A673 (cell line): ENCODE data around the gene OR2H1. TPM values are rescaled to one million over a fixed set of nuclear protein-coding genes. Genes with fewer than 3 reads are reported as not detected.

Experiments used
- BruUV-seq: library from RNA; stranded (reverse); fragments of 400-500 nt; replicated peaks from 2 replicates; lab custom pipeline; 2021; lab: Mats Ljungman, UMichigan
- CTCF ChIA-PET: fragments of 300-600 bp; sonication (Branson Sonifier 250); formaldehyde crosslinking; loops from one replicate; lab custom pipeline; 2022; ENCODE audit warnings: antibody characterized with exemption; lab: Charles Lee
- POLR2A ChIA-PET: fragments of 300-600 bp; sonication (Branson Sonifier 250); formaldehyde crosslinking; loops from one replicate; lab custom pipeline; 2022; ENCODE audit warnings: antibody characterized with exemption; ENCODE audit not compliant: low non-redundant PET; lab: Charles Lee
- DNase-seq: peaks from one replicate; pipeline ENCODE4 v3.0.0-alpha.2; 2015; ENCODE audit warnings: low spot score
- H3K27ac ChIP-seq: fragments of 200-600 bp; sonication (generic); 2 replicates; pipeline ENCODE4 v1.5.1; 2016; ENCODE audit warnings: mixed run types, low read depth, mild to moderate bottlenecking, mixed read lengths, antibody characterized with exemption, low read length; ENCODE audit not compliant: poor library complexity, severe bottlenecking
- H3K27me3 ChIP-seq: fragments of 200-600 bp; sonication (generic); replicated peaks from 2 replicates; pipeline ENCODE4 v1.6.1; 2017; ENCODE audit warnings: mixed run types, low read depth, mild to moderate bottlenecking, mixed read lengths, antibody characterized with exemption, low read length; ENCODE audit not compliant: insufficient read depth, poor library complexity
- H3K36me3 ChIP-seq: fragments of 200-600 bp; sonication (generic); 2 replicates; pipeline ENCODE4 v1.6.1; 2016; ENCODE audit warnings: mixed run types, mild to moderate bottlenecking, mixed read lengths, antibody characterized with exemption, low read length; ENCODE audit not compliant: insufficient read depth, poor library complexity, severe bottlenecking
- H3K4me1 ChIP-seq: fragments of 200-600 bp; sonication (generic); 2 replicates; pipeline ENCODE4 v1.6.1; 2017; ENCODE audit warnings: mixed run types, mild to moderate bottlenecking, mixed read lengths, antibody characterized with exemption, low read length; ENCODE audit not compliant: insufficient read depth, poor library complexity, severe bottlenecking
- H3K4me3 ChIP-seq: fragments of 200-600 bp; sonication (generic); 2 replicates; pipeline ENCODE4 v1.5.1; 2016; ENCODE audit warnings: low read depth, mixed run types, mild to moderate bottlenecking, mixed read lengths, low read length; ENCODE audit not compliant: poor library complexity, severe bottlenecking
- H3K9me3 ChIP-seq: fragments of 200-600 bp; sonication (generic); 2 replicates; pipeline ENCODE4 v1.6.1; 2016; ENCODE audit warnings: mixed run types, low read depth, mild to moderate bottlenecking, mixed read lengths, antibody characterized with exemption, low read length; ENCODE audit not compliant: poor library complexity, severe bottlenecking
- EZH2 ChIP-seq: fragments of 200-600 bp; sonication (generic); IDR thresholded peaks from 2 replicates; pipeline ENCODE4 v1.6.1; 2017; ENCODE audit warnings: borderline replicate concordance, low read depth, mild to moderate bottlenecking, mixed read lengths, antibody characterized with exemption, low read length; ENCODE audit not compliant: poor library complexity, severe bottlenecking
- intact Hi-C: fragments of 100-400 bp; cut with micrococcal nuclease; formaldehyde crosslinking; loops from one replicate; pipeline ENCODE4 v1.10.0; 2022; ENCODE audit not compliant: unreplicated experiment
- total RNA-seq: library from RNA; stranded (reverse); gene quantifications from 2 replicates; pipeline ENCODE4 v1.2.3, GENCODE V29; 2021
- TF ChIP-seq, protein P1 (sequence below): fragments of 300-800, 200-600 bp; sonication (generic); conservative IDR thresholded peaks from 2 replicates; pipeline ENCODE4 v1.5.1; 2017; ENCODE audit warnings: low read depth, mild to moderate bottlenecking, antibody characterized with exemption, low read length, moderate library complexity, mixed read lengths

Gene OR2H1
- total RNA-seq, 1 experiment from 2014 or later: not detected

DNA sequence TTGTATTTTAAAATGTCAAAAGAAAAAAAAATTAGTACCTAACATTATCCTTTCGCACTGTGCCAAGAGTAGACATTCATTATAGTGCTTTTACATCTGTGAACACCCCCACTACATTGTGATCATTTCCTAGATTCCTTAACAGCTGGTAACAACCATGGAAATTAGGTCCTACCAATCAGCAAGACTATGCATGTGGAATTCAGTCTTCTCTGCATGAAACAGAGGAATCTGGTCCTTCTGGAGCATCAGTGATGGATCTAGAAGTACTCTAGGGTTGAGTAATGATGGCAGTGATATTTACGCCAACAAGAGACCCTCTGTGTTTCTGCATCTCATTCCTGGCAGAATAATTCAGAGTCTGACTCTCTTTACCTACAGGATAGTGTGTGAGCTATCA is 32.8 kb upstream of the OR2H1 start:
- Histone ChIP-seq H3K27ac (no peak overlapping the region), H3K4me3 (no peak overlapping the region), H3K9me3 (peaks cover 6% of the 10 kb centered on the region), H3K4me1 (no peaks in the 10 kb centered on the region), H3K27me3 (peaks cover 23% of the 10 kb centered on the region), H3K36me3 (no peaks in the 10 kb centered on the region)
- POLR2A ChIA-PET: no interaction called here
- no TSS peak for BruUV-seq
- CTCF ChIA-PET: no interaction called here
- intact Hi-C loops: no loop called here
- DNase-seq: no peak
- TF ChIP-seq, protein P1, sequence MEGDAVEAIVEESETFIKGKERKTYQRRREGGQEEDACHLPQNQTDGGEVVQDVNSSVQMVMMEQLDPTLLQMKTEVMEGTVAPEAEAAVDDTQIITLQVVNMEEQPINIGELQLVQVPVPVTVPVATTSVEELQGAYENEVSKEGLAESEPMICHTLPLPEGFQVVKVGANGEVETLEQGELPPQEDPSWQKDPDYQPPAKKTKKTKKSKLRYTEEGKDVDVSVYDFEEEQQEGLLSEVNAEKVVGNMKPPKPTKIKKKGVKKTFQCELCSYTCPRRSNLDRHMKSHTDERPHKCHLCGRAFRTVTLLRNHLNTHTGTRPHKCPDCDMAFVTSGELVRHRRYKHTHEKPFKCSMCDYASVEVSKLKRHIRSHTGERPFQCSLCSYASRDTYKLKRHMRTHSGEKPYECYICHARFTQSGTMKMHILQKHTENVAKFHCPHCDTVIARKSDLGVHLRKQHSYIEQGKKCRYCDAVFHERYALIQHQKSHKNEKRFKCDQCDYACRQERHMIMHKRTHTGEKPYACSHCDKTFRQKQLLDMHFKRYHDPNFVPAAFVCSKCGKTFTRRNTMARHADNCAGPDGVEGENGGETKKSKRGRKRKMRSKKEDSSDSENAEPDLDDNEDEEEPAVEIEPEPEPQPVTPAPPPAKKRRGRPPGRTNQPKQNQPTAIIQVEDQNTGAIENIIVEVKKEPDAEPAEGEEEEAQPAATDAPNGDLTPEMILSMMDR: no peak
- no peak for TF ChIP-seq EZH2

DNA sequence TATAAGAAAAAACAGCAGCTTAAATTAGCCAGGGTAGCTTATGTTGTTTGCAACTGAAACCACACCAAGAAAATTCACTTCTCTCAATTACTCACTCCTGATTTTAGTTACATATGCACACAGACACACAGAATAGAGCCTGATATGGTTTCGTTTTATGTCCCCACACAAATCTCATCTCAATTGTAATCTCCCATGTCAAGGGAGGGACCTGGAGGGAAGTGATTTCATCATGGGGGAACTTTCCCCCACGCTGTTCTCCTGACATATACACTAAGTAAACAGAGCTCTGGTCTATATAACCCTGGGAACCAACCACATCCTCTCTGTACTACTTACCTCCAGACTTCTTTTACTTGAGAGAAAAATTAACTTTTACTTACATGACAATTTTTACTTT is 32.4 kb upstream of the OR2H1 start:
- Histone ChIP-seq H3K27me3 (peaks cover 23% of the 10 kb centered on the region), H3K4me1 (no peaks in the 10 kb centered on the region), H3K9me3 (peaks cover 6% of the 10 kb centered on the region), H3K27ac (no peak overlapping the region), H3K36me3 (no peaks in the 10 kb centered on the region), H3K4me3 (no peak overlapping the region)
- TF ChIP-seq EZH2: no peak
- TF ChIP-seq, protein P1: no peak
- POLR2A ChIA-PET: no interaction called here
- no peak for DNase-seq
- CTCF ChIA-PET: no interaction called here
- intact Hi-C loops: no loop called here
- no TSS peak for BruUV-seq

DNA sequence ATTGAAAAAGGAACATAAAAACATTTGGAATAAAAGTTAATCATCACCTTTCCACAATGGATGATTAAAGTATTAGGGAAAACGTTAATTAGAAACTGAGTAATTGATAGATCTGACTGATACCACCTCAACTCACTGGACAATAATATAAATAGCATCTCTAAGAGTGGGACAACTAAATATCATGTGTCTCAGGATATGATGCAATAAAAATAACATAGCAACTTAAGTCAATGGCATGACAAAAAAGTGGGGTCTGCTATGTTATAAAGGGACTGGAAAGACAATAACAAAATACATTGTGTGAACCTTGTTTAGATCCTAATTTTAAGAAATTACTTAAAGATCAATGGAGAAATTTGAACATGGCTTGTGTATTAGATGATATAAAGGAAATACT is 31.9 kb upstream of the OR2H1 start:
- H3K27ac ChIP-seq: no peak overlapping the region
- BruUV-seq: no TSS peak
- H3K4me1 ChIP-seq: no peaks in the 10 kb centered on the region
- peaks cover 6% of the 10 kb centered on the region for H3K9me3 ChIP-seq
- CTCF ChIA-PET: no interaction called here
- POLR2A ChIA-PET: no interaction called here
- H3K4me3 ChIP-seq: no peak overlapping the region
- DNase-seq: no peak
- no peaks in the 10 kb centered on the region for H3K36me3 ChIP-seq
- H3K27me3 ChIP-seq: peaks cover 22% of the 10 kb centered on the region
- intact Hi-C loops: no loop called here
- TF ChIP-seq, protein P1: no peak
